ENCODE data around the gene ATP6V1D.
"Not testable (repeated sequence)": the region's sequence is repeated elsewhere in the genome, so short reads cannot be mapped to it uniquely, and the experiment has no call there.

ATP6V1D gene

GRCh38 chr14:67359775-67360469 is at the start of gene ATP6V1D, which contains the start of gene EIF2S1:
Gene ATP6V1D (minus strand): TSS chr14:67359804. CDS start chr14:67359698, 106 bp downstream.
Gene EIF2S1 (plus strand): TSS chr14:67360328. CDS start chr14:67364768, 4,440 bp downstream.
- in situ Hi-C loops (cut with MboI; ENCODE audit: low sequenced_read_pairs) = no loop called here

- in situ Hi-C loops (cut with MboI; ENCODE audit: low sequenced_read_pairs) = not testable (repeated sequence)
Observed at GRCh38 chr14:67408122-67408801, 48.7 kb upstream of the ATP6V1D start.

- in situ Hi-C loops (cut with MboI; ENCODE audit: low sequenced_read_pairs) = no loop called here
Observed at GRCh38 chr14:67405771-67406170, 46.2 kb upstream of the ATP6V1D start.

GRCh38 chr14:67400434-67400833 is 40.8 kb upstream of the ATP6V1D start:
- in situ Hi-C loops (cut with MboI; ENCODE audit: low sequenced_read_pairs) = no loop called here

GRCh38 chr14:67397536-67397935 is 37.9 kb upstream of the ATP6V1D start:
- in situ Hi-C loops (cut with MboI; ENCODE audit: low sequenced_read_pairs) = no loop called here

GRCh38 chr14:67396381-67396970 is 36.9 kb upstream of the ATP6V1D start:
- in situ Hi-C loops (cut with MboI; ENCODE audit: low sequenced_read_pairs) = no loop called here

GRCh38 chr14:67395876-67396189 is 36.2 kb upstream of the ATP6V1D start:
- in situ Hi-C loops (cut with MboI; ENCODE audit: low sequenced_read_pairs) = no loop called here

- in situ Hi-C loops (cut with MboI; ENCODE audit: low sequenced_read_pairs) = no loop called here
Observed at GRCh38 chr14:67395086-67395875, 35.7 kb upstream of the ATP6V1D start.

GRCh38 chr14:67393689-67394088 is 34.1 kb upstream of the ATP6V1D start:
- in situ Hi-C loops (cut with MboI; ENCODE audit: low sequenced_read_pairs) = no loop called here

GRCh38 chr14:67392800-67393199 is 33.2 kb upstream of the ATP6V1D start:
- in situ Hi-C loops (cut with MboI; ENCODE audit: low sequenced_read_pairs) = no loop called here

GRCh38 chr14:67392123-67392522 is 32.5 kb upstream of the ATP6V1D start:
- in situ Hi-C loops (cut with MboI; ENCODE audit: low sequenced_read_pairs) = no loop called here

GRCh38 chr14:67391268-67391667 is 31.7 kb upstream of the ATP6V1D start:
- in situ Hi-C loops (cut with MboI; ENCODE audit: low sequenced_read_pairs) = no loop called here

GRCh38 chr14:67389811-67390534 is 30.4 kb upstream of the ATP6V1D start:
- in situ Hi-C loops (cut with MboI; ENCODE audit: low sequenced_read_pairs) = no loop called here

GRCh38 chr14:67389275-67389674 is 29.7 kb upstream of the ATP6V1D start:
- in situ Hi-C loops (cut with MboI; ENCODE audit: low sequenced_read_pairs) = no loop called here

GRCh38 chr14:67387195-67387594 is 27.6 kb upstream of the ATP6V1D start:
- in situ Hi-C loops (cut with MboI; ENCODE audit: low sequenced_read_pairs) = no loop called here

GRCh38 chr14:67385618-67386017 is 26.0 kb upstream of the ATP6V1D start:
- in situ Hi-C loops (cut with MboI; ENCODE audit: low sequenced_read_pairs) = no loop called here

- in situ Hi-C loops (cut with MboI; ENCODE audit: low sequenced_read_pairs) = no loop called here
Observed at GRCh38 chr14:67385120-67385519, 25.5 kb upstream of the ATP6V1D start.

GRCh38 chr14:67377916-67378315 is 18.3 kb upstream of the ATP6V1D start:
- in situ Hi-C loops (cut with MboI; ENCODE audit: low sequenced_read_pairs) = no loop called here

GRCh38 chr14:67373347-67373746 is 13.7 kb upstream of the ATP6V1D start:
- in situ Hi-C loops (cut with MboI; ENCODE audit: low sequenced_read_pairs) = no loop called here

- in situ Hi-C loops (cut with MboI; ENCODE audit: low sequenced_read_pairs) = no loop called here
Observed at GRCh38 chr14:67372833-67373232, 13.2 kb upstream of the ATP6V1D start.

All from HL-60/S4 treated with phorbol 12-myristate 13-acetate at 8.2 ng/mL for 4 days and 3 days (cell line).